ENCODE results near the gene ATG13. TPM values are rescaled to one million over a fixed set of nuclear protein-coding genes. Genes with fewer than 3 reads are reported as not detected.

Gene ATG13
- total and polyA plus RNA-seq, 2 of the 8 experiments (the other 6 are each of a cell fraction or from before 2014, with no cell fraction given), result 65.0 to 77.4 TPM

DNA sequence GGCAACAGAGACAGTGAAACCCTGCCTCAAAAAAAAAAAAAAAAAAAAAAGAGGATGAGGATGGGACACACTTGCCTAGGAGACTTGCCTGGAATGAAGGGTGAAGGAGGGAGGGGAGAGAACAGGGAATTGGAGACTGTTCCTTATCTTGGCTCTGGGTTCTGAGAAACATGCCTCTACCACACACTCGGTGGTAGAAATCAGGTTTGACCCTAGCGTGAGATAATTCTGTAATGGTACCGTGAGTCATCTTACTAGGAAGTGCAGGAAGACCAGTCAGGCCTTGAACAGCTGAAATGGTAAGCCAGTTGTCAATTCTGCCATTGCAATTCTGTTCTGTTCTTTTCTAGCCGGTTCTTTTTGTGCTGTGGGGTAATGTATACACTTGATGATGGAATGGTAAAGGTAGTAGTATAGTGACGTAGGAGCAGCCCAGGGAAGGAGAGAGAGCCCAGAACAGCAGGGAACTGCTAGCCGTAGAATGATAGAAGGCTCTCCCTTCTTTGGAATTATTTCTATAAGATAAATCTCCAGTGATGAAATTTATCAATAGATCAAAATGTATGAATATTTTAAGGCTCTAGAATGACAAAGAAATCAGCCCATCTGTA, 19.6 kb upstream of the ATG13 start (continued):
- TF ChIP-seq, protein P1, sequence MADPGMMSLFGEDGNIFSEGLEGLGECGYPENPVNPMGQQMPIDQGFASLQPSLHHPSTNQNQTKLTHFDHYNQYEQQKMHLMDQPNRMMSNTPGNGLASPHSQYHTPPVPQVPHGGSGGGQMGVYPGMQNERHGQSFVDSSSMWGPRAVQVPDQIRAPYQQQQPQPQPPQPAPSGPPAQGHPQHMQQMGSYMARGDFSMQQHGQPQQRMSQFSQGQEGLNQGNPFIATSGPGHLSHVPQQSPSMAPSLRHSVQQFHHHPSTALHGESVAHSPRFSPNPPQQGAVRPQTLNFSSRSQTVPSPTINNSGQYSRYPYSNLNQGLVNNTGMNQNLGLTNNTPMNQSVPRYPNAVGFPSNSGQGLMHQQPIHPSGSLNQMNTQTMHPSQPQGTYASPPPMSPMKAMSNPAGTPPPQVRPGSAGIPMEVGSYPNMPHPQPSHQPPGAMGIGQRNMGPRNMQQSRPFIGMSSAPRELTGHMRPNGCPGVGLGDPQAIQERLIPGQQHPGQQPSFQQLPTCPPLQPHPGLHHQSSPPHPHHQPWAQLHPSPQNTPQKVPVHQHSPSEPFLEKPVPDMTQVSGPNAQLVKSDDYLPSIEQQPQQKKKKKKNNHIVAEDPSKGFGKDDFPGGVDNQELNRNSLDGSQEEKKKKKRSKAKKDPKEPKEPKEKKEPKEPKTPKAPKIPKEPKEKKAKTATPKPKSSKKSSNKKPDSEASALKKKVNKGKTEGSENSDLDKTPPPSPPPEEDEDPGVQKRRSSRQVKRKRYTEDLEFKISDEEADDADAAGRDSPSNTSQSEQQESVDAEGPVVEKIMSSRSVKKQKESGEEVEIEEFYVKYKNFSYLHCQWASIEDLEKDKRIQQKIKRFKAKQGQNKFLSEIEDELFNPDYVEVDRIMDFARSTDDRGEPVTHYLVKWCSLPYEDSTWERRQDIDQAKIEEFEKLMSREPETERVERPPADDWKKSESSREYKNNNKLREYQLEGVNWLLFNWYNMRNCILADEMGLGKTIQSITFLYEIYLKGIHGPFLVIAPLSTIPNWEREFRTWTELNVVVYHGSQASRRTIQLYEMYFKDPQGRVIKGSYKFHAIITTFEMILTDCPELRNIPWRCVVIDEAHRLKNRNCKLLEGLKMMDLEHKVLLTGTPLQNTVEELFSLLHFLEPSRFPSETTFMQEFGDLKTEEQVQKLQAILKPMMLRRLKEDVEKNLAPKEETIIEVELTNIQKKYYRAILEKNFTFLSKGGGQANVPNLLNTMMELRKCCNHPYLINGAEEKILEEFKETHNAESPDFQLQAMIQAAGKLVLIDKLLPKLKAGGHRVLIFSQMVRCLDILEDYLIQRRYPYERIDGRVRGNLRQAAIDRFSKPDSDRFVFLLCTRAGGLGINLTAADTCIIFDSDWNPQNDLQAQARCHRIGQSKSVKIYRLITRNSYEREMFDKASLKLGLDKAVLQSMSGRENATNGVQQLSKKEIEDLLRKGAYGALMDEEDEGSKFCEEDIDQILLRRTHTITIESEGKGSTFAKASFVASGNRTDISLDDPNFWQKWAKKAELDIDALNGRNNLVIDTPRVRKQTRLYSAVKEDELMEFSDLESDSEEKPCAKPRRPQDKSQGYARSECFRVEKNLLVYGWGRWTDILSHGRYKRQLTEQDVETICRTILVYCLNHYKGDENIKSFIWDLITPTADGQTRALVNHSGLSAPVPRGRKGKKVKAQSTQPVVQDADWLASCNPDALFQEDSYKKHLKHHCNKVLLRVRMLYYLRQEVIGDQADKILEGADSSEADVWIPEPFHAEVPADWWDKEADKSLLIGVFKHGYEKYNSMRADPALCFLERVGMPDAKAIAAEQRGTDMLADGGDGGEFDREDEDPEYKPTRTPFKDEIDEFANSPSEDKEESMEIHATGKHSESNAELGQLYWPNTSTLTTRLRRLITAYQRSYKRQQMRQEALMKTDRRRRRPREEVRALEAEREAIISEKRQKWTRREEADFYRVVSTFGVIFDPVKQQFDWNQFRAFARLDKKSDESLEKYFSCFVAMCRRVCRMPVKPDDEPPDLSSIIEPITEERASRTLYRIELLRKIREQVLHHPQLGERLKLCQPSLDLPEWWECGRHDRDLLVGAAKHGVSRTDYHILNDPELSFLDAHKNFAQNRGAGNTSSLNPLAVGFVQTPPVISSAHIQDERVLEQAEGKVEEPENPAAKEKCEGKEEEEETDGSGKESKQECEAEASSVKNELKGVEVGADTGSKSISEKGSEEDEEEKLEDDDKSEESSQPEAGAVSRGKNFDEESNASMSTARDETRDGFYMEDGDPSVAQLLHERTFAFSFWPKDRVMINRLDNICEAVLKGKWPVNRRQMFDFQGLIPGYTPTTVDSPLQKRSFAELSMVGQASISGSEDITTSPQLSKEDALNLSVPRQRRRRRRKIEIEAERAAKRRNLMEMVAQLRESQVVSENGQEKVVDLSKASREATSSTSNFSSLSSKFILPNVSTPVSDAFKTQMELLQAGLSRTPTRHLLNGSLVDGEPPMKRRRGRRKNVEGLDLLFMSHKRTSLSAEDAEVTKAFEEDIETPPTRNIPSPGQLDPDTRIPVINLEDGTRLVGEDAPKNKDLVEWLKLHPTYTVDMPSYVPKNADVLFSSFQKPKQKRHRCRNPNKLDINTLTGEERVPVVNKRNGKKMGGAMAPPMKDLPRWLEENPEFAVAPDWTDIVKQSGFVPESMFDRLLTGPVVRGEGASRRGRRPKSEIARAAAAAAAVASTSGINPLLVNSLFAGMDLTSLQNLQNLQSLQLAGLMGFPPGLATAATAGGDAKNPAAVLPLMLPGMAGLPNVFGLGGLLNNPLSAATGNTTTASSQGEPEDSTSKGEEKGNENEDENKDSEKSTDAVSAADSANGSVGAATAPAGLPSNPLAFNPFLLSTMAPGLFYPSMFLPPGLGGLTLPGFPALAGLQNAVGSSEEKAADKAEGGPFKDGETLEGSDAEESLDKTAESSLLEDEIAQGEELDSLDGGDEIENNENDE (IDR thresholded peaks at IDR 0.05; ENCODE audit: insufficient replicate concordance, low read length), result no peak
- TF ChIP-seq BRCA1 (IDR thresholded peaks at IDR 0.05; ENCODE audit: low read depth, low read length), result no peak
- TF ChIP-seq BACH1 (IDR thresholded peaks at IDR 0.05; ENCODE audit: low read length), result no peak
- no peak for TF ChIP-seq MAFK (IDR thresholded peaks at IDR 0.05; ENCODE audit: low read depth, low read length)
- TF ChIP-seq, protein P2, sequence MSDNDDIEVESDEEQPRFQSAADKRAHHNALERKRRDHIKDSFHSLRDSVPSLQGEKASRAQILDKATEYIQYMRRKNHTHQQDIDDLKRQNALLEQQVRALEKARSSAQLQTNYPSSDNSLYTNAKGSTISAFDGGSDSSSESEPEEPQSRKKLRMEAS (IDR thresholded peaks at IDR 0.05), result no peak
- no peak for TF ChIP-seq RXRA (IDR thresholded peaks at IDR 0.05; ENCODE audit: insufficient read depth, low read depth, low read length)
- TF ChIP-seq, protein P3, sequence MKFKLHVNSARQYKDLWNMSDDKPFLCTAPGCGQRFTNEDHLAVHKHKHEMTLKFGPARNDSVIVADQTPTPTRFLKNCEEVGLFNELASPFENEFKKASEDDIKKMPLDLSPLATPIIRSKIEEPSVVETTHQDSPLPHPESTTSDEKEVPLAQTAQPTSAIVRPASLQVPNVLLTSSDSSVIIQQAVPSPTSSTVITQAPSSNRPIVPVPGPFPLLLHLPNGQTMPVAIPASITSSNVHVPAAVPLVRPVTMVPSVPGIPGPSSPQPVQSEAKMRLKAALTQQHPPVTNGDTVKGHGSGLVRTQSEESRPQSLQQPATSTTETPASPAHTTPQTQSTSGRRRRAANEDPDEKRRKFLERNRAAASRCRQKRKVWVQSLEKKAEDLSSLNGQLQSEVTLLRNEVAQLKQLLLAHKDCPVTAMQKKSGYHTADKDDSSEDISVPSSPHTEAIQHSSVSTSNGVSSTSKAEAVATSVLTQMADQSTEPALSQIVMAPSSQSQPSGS (IDR thresholded peaks at IDR 0.05; ENCODE audit: low read length), result no peak
- no peak for TF ChIP-seq NRF1 (IDR thresholded peaks at IDR 0.05; ENCODE audit: low read depth, low read length)
- TF ChIP-seq SP1 (IDR thresholded peaks at IDR 0.05; ENCODE audit: low read depth, low read length), result no peak
- TF ChIP-seq CEBPB (IDR thresholded peaks at IDR 0.05; ENCODE audit: low read depth, low read length), result no peak

Measured in H1 (cell line).